Uterus (tissue), 4 donors: ENCODE results near the gene TUBB2A. TPM values are rescaled to one million over a fixed set of nuclear protein-coding genes. Genes with fewer than 3 reads are reported as not detected.
A peak's percentile ranks its signal among the peaks of the same experiment; 100 is the strongest.
"Not testable (repeated sequence)": the region's sequence is repeated elsewhere in the genome, so short reads cannot be mapped to it uniquely, and the experiment has no call there.

Experiments used
- DNase-seq, 2 donors: peaks; one replicate each; pipeline ENCODE4 v3.0.0-alpha.2; 2019 to 2020
- H3K27ac ChIP-seq, 2 donors: fragments of 200-600 bp; sonication (generic); 1 replicate in 1 of 2; 2 replicates in 1 of 2; pipeline ENCODE4 v1.5.1; 2016 to 2018
- H3K27me3 ChIP-seq, 2 donors: fragments of 200-600 bp; sonication (generic); one replicate each; pipeline ENCODE4 v1.5.1; 2018 to 2019; ENCODE audit warnings: control low read depth in 1 of 2
- H3K36me3 ChIP-seq, 2 donors: fragments of 200-600 bp; sonication (generic); one replicate each; pipeline ENCODE4 v1.5.1; 2019; ENCODE audit warnings: control low read depth in 1 of 2
- H3K4me1 ChIP-seq, 2 donors: fragments of 200-600 bp; sonication (generic); one replicate each; pipeline ENCODE4 v1.5.1; 2018 to 2019; ENCODE audit warnings: control low read depth in 1 of 2
- H3K4me3 ChIP-seq, 2 donors: fragments of 200-600 bp; sonication (generic); 1 replicate in 1 of 2; 2 replicates in 1 of 2; pipeline ENCODE4 v1.5.1; 2018 to 2019; ENCODE audit warnings: mild to moderate bottlenecking in 1 of 2
- H3K9me3 ChIP-seq, 2 donors: fragments of 200-600 bp; sonication (generic); one replicate each; pipeline ENCODE4 v1.5.1; 2019; ENCODE audit warnings: control low read depth in 1 of 2
- CTCF ChIP-seq, 4 experiments: fragments of 200-600 bp in 2 of 4; fragments of 450-650 bp in 2 of 4; sonication (generic) in 2 of 4; IDR thresholded peaks; one replicate each; pipeline ENCODE4 v1.5.1; 2016 to 2019; ENCODE audit warnings: antibody characterized with exemption in 4 of 4, mild to moderate bottlenecking in 2 of 4, moderate library complexity in 1 of 4
- POLR2A ChIP-seq, 2 donors: fragments of 450-650 bp; IDR thresholded peaks; one replicate each; pipeline ENCODE4 v1.6.1; 2016; ENCODE audit warnings: antibody characterized with exemption in 2 of 2, mild to moderate bottlenecking in 1 of 2, moderate library complexity in 1 of 2
- intact Hi-C: fragments of 100-400 bp; cut with DNase I; formaldehyde crosslinking; loops from one replicate; pipeline ENCODE4 v1.15.1; 2023; ENCODE audit warnings: low total_unique reads
- total RNA-seq, 4 donors: library from RNA; depleted of rRNA in 3 of 4; stranded (reverse); fragments of >200 nt in 3 of 4; gene quantifications; one replicate each; pipeline versions ENCODE4 v1.1.0 to v1.2.4, GENCODE V29; 2014 to 2023
- donor health status: DM: yes; HTN: yes; CAD: no.

TUBB2A gene
- total RNA-seq, 4 donors from 2014 or later, result 21.5 to 100 (median 59.0) TPM

DNA sequence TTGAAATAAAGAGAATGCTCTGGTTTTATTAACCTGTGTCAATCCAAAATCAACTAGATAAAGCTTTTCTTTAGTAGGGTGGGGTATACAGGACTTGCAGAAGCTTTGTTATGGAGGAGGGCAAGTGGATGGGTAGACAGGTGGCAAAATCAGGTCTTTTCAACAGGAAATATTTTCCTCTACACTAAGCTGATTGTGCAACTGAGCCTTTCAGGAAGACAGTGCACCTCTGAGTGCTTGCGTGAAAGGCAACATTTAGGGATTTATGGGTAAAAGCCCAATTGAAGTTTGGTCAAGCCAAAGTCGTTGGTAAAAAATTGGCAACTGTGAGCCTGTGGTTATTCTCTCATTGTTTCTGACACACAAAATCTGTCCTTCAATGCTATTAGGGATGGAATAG lies 23.8 kb upstream of the TUBB2A start:
- Histone ChIP-seq H3K4me3 (no peak overlapping the region), H3K4me1 (no peaks in the 10 kb centered on the region), H3K36me3 (no peaks in the 10 kb centered on the region), H3K27me3 (no peaks in the 10 kb centered on the region), H3K9me3 (no peaks in the 10 kb centered on the region), H3K27ac (no peak overlapping the region)
- no peak for TF ChIP-seq CTCF (IDR thresholded peaks at IDR 0.05)
- TF ChIP-seq POLR2A (IDR thresholded peaks at IDR 0.05), result no peak
- no peak for DNase-seq
- intact Hi-C loops, result no loop called here

GRCh38 chr6:3179945-3180344 lies 22.6 kb upstream of the TUBB2A start:
- H3K4me1 ChIP-seq, H3K27ac ChIP-seq, H3K4me3 ChIP-seq, intact Hi-C loops, DNase-seq, H3K27me3 ChIP-seq, H3K36me3 ChIP-seq, H3K9me3 ChIP-seq: not testable (repeated sequence)

GRCh38 chr6:3178666-3179065 lies 21.3 kb upstream of the TUBB2A start:
- H3K4me3 ChIP-seq, H3K36me3 ChIP-seq, H3K4me1 ChIP-seq, DNase-seq, intact Hi-C loops, H3K27me3 ChIP-seq, H3K9me3 ChIP-seq, H3K27ac ChIP-seq: not testable (repeated sequence)

- no peaks in the 10 kb centered on the region for H3K36me3 ChIP-seq
- no peak overlapping the region for H3K4me3 ChIP-seq
- peak; percentile 38 to 42 for DNase-seq
- no peaks in the 10 kb centered on the region for H3K27me3 ChIP-seq
- H3K9me3 ChIP-seq, result no peaks in the 10 kb centered on the region
- intact Hi-C loops, result no loop called here
- TF ChIP-seq POLR2A (IDR thresholded peaks at IDR 0.05) (no peak), CTCF (IDR thresholded peaks at IDR 0.05) (no peak)
- no peaks in the 10 kb centered on the region for H3K4me1 ChIP-seq
- no peak overlapping the region for H3K27ac ChIP-seq
Observed at GRCh38 chr6:3176562-3177355, 19.4 kb upstream of the TUBB2A start.

DNA sequence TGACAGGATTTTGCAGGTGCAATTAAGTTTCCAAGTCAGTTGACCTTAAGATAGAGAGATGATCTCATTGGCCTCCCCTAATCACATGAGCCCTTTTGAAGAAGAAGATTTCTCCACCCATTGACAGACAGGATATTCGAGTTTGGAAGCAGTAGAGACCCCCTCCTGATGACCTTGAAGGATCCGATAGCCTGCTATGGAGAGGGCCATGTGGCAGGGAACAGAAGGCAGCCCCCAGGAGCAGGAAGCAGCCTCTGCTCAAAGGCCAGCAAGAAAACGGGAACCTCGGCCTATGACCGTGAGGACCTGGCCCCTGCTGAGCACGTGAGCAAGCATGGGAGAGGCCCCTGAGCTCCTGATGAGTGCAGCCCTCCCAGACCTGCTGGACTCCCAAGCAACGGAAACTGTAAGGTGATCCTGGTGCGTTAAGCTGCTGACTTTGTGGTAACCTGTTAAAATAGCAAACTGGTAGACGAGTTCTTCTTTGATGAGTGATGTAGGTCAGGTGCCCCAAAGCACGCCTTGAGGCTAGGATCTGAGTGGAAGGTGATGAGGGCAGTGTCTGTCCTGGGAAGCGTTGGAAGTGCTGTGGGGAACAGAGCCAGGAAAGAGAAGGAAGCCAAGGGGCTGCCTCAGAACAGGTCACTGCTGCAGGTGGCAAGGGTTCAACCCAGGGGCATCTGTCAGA lies 18.5 kb upstream of the TUBB2A start:
- TF ChIP-seq POLR2A (IDR thresholded peaks at IDR 0.05) (no peak), CTCF (IDR thresholded peaks at IDR 0.05) (no peak)
- DNase-seq, result no peak
- Histone ChIP-seq H3K27ac (no peak overlapping the region), H3K36me3 (no peaks in the 10 kb centered on the region), H3K27me3 (no peaks in the 10 kb centered on the region), H3K4me3 (no peak overlapping the region), H3K9me3 (no peaks in the 10 kb centered on the region), H3K4me1 (no peaks in the 10 kb centered on the region)
- intact Hi-C loops, result no loop called here

DNA sequence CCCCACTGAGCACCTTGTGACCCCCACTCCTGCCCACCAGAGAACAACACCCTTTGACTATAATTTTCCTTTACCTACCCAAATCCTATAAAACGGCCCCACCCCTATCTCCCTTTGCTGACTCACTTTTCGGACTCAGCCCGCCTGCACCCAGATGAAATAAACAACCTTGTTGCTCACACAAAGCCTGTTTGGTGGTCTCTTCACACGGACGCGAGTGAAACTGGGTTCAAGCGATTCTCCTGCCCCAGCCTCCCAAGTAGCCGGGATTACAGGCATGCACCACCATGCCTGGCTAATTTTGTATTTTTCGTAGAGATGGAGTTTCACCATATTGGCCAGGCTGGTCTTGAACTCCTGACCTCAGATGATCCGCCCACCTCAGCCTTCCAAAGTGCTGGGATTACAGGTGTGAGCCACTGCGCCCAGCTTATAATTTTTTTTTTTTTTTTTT lies 16.3 kb upstream of the TUBB2A start:
- H3K27me3 ChIP-seq, H3K9me3 ChIP-seq, H3K36me3 ChIP-seq, intact Hi-C loops, DNase-seq, H3K4me3 ChIP-seq, H3K27ac ChIP-seq, H3K4me1 ChIP-seq: not testable (repeated sequence)

DNA sequence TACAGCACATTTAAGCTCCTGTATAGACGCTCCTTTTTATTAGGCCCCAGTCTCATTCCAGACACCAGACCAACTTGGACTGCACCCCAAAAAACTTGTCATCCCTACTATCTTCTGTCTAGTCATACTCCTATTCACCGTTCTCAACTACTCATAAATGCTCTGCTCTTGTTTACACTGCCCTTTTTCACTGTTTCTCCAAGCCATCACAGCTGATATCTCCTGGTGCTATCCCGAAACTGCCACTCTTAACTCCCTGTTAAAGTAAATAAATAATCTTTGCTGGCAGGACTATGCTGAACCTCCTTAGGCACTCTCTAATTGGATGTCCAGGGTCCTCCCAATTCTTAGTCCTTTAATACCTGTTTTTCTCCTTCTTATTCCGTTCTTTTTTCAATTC lies 15.4 kb upstream of the TUBB2A start:
- H3K27me3 ChIP-seq, H3K36me3 ChIP-seq, intact Hi-C loops, H3K4me3 ChIP-seq, H3K4me1 ChIP-seq, DNase-seq, H3K27ac ChIP-seq, H3K9me3 ChIP-seq: not testable (repeated sequence)

DNA sequence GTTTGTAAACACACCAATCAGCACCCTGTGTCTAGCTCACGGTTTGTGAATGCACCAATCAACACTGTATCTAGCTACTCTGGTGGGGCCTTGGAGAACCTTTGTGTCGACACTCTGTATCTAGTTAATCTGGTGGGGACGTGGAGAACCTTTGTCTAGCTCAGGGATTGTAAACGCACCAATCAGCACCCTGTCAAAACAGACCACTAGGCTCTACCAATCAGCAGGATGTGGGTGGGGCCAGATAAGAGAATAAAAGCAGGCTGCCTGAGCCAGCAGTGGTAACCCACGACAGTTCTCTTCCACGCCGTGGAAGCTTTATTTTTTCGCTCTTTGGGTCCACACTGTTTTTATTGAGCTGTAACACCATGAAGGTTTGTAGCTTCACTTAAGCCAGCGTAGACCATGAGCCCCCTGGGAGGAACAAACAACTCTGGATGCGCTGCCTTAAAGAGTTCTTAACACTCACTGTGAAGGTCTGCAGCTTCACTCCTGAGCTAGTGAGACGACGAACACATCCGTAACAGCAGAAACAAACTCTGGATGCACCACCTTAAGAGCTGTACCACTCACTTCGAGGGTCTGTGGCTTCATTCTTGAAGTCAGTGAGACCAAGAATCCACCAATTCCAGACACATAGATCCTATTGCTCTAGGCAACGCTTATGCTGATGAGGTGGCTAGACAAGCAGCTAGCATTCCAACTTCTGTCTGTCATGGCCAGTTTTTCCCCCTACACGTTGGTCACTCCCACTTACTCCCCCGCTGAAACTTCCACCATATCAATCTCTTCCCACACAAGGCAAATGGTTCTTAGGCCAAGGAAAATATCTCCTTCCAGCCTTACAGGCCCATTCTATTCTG lies 14.2 kb upstream of the TUBB2A start:
- DNase-seq, H3K36me3 ChIP-seq, H3K27ac ChIP-seq, H3K9me3 ChIP-seq, H3K4me3 ChIP-seq, H3K4me1 ChIP-seq, H3K27me3 ChIP-seq, intact Hi-C loops: not testable (repeated sequence)

DNA sequence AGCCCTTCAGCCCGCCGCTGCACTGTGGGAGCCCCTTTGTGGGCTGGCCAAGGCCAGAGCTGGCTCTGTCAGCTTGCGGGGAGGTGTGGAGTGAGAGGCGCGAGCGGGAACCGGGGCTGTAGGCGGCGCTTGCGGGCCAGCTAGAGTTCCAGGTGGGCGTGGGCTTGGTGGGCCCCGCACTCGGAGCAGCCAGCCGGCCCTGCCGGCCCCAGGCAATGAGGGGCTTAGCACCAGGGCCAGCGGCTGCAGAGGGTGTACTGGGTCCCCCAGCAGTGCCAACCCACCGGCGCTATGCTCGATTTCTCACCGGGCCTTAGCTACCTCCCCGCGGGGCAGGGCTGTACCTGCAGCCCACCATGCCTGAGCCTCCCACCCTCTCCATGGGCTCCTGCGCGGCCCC lies 13.3 kb upstream of the TUBB2A start:
- intact Hi-C loops, H3K27ac ChIP-seq, DNase-seq, H3K9me3 ChIP-seq, H3K36me3 ChIP-seq, H3K27me3 ChIP-seq, H3K4me3 ChIP-seq, H3K4me1 ChIP-seq: not testable (repeated sequence)
